HepG2 (cell line): ENCODE results near the gene TUBE1. TPM values are rescaled to one million over a fixed set of nuclear protein-coding genes. Genes with fewer than 3 reads are reported as not detected.

Experiments
- BCL6 ChIP-seq: IDR thresholded peaks from 2 replicates; pipeline ENCODE4 v1.6.1; 2016; ENCODE audit warnings: missing genetic modification reagents, missing compliant biosample characterization
- DZIP1 ChIP-seq: sonication (generic); formaldehyde crosslinking; IDR thresholded peaks from 2 replicates; pipeline ENCODE4 v1.5.0; 2020; ENCODE audit warnings: mild to moderate bottlenecking, missing genetic modification reagents
- KDM1A ChIP-seq: IDR thresholded peaks from 2 replicates; pipeline ENCODE4 v1.6.1; 2016; ENCODE audit warnings: missing compliant biosample characterization
- PREB ChIP-seq: sonication (generic); formaldehyde crosslinking; IDR thresholded peaks from 2 replicates; pipeline ENCODE4 v1.4.0; 2020; ENCODE audit warnings: missing genetic modification reagents
- THAP11 ChIP-seq: IDR thresholded peaks from 2 replicates; pipeline ENCODE4 v1.6.1; 2016; ENCODE audit warnings: missing biosample characterization, missing genetic modification reagents
- THAP7 ChIP-seq: sonication (generic); formaldehyde crosslinking; IDR thresholded peaks from 2 replicates; pipeline ENCODE4 v1.8.1; 2023; ENCODE audit warnings: mild to moderate bottlenecking, missing genetic modification reagents
- ZNF121 ChIP-seq: sonication (generic); formaldehyde crosslinking; IDR thresholded peaks from 2 replicates; pipeline ENCODE4 v1.5.0; 2020; ENCODE audit warnings: mild to moderate bottlenecking, missing genetic modification reagents
- ZNF350 ChIP-seq: sonication (generic); formaldehyde crosslinking; IDR thresholded peaks from 2 replicates; pipeline ENCODE4 v1.4.0; 2020; ENCODE audit warnings: mild to moderate bottlenecking, low read depth, missing genetic modification reagents, borderline replicate concordance
- ZNF407 ChIP-seq: sonication (generic); formaldehyde crosslinking; IDR thresholded peaks from one replicate; pipeline ENCODE4 v1.5.1; 2020; ENCODE audit warnings: mild to moderate bottlenecking, missing genetic modification reagents; ENCODE audit errors: not compliant biosample characterization
- ZSCAN31 ChIP-seq: sonication (generic); formaldehyde crosslinking; IDR thresholded peaks from 2 replicates; pipeline ENCODE4 v1.5.0; 2020; ENCODE audit warnings: low read depth, mild to moderate bottlenecking, missing genetic modification reagents
- polyA plus RNA-seq, 8 experiments: library from polyadenylated mRNA; depleted of rRNA in 3 of 8; stranded (reverse) in 7 of 8; unstranded in 1 of 8; fragments of >200 nt; fragmentation: Illumina TruSeq in 4 of 8; extraction: Trizol in 4 of 8; gene quantifications; 2 replicates each; pipeline versions ENCODE4 v1.2.1 to v1.2.3, GENCODE V29; 2011 to 2016; ENCODE audit warnings: low read depth in 4 of 8, missing spikeins in 1 of 8, mixed read lengths in 1 of 8; ENCODE audit not compliant: insufficient read depth in 1 of 8
- total RNA-seq, 5 experiments: library from RNA; depleted of rRNA; stranded (reverse); fragments of >200 nt; fragmentation: Illumina TruSeq; extraction: Trizol; gene quantifications; 2 replicates each; pipeline ENCODE4 v1.2.3, GENCODE V29; 2016; ENCODE audit warnings: low read depth in 1 of 5

Gene TUBE1
- total and polyA plus RNA-seq, 2 of the 13 experiments (the other 11 are each of a cell fraction or from before 2014, with no cell fraction given): 17.3 to 22.6 TPM

- no peak for TF ChIP-seq PREB (CRISPR knock-in tag)
- TF ChIP-seq ZSCAN31 (CRISPR knock-in tag): peak; percentile 66
- TF ChIP-seq ZNF121: no peak
- TF ChIP-seq THAP7: no peak
- peak; percentile 49 for TF ChIP-seq THAP11 (CRISPR knock-in tag)
- TF ChIP-seq ZNF407 (CRISPR knock-in tag): no peak
- TF ChIP-seq BCL6 (CRISPR knock-in tag): peak; percentile 35; the same call in 1 of the 2 replicates
- no peak for TF ChIP-seq DZIP1 (CRISPR knock-in tag)
- TF ChIP-seq ZNF350 (CRISPR knock-in tag): peak; percentile 61; the same call in 1 of the 2 replicates
- no peak for TF ChIP-seq KDM1A (CRISPR knock-in tag)
These were observed 44.0 kb downstream of the TUBE1 start (continued) for GRCh38 chr6:112043032-112044007.
